Activated naive CD4-positive, alpha-beta T cell treated with anti-CD3 and anti-CD28 coated beads, Interleukin-2, amount 50 U/mL, for 16 hours (primary cell): ENCODE results near the gene PTX4.
"Not testable (repeated sequence)": the region's sequence is repeated elsewhere in the genome, so short reads cannot be mapped to it uniquely, and the experiment has no call there.

Experiments used
- DNase-seq: peaks from one replicate; pipeline ENCODE4 v3.0.0-alpha.2; 2020

PTX4 gene

GRCh38 chr16:1439699-1440074 lies 49.1 kb downstream of the PTX4 start:
- DNase-seq, result not testable (repeated sequence)

- no peak for DNase-seq
These were observed 49.6 kb downstream of the PTX4 start for GRCh38 chr16:1439058-1439698.

GRCh38 chr16:1438229-1439057 lies 50.3 kb downstream of the PTX4 start:
- no peak for DNase-seq

- no peak for DNase-seq
These were observed 51.1 kb downstream of the PTX4 start for GRCh38 chr16:1437606-1438005.

GRCh38 chr16:1436731-1437355 lies 51.9 kb downstream of the PTX4 start:
- no peak for DNase-seq

- no peak for DNase-seq
These were observed 52.6 kb downstream of the PTX4 start for GRCh38 chr16:1435921-1436697.
